Measurements from ENCODE around the gene SOX30.

Gene SOX30

GRCh38 chr5:157607371-157608161 is 44.7 kb downstream of the SOX30 start:
- DNase-seq: no peak

- DNase-seq: no peak
These were observed 46.2 kb downstream of the SOX30 start for GRCh38 chr5:157606046-157606445.

- DNase-seq: no peak
These were observed 48.7 kb downstream of the SOX30 start for GRCh38 chr5:157603333-157604190.

- no peak for DNase-seq
These were observed 49.7 kb downstream of the SOX30 start for GRCh38 chr5:157602505-157602904.

- no peak for DNase-seq
These were observed 52.0 kb downstream of the SOX30 start for GRCh38 chr5:157600252-157600651.

- DNase-seq: no peak
These were observed 52.7 kb downstream of the SOX30 start for GRCh38 chr5:157599565-157599964.

GRCh38 chr5:157598350-157598936 is 53.8 kb downstream of the SOX30 start:
- no peak for DNase-seq

GRCh38 chr5:157597277-157597676 is 55.0 kb downstream of the SOX30 start:
- no peak for DNase-seq

- no peak for DNase-seq
These were observed 55.8 kb downstream of the SOX30 start for GRCh38 chr5:157596487-157596886.

GRCh38 chr5:157594675-157595459 is 57.4 kb downstream of the SOX30 start:
- DNase-seq: no peak

- DNase-seq: no peak
These were observed 58.0 kb downstream of the SOX30 start for GRCh38 chr5:157594257-157594656.

GRCh38 chr5:157593052-157593757 is 59.0 kb downstream of the SOX30 start:
- no peak for DNase-seq

- DNase-seq: no peak
These were observed 59.6 kb downstream of the SOX30 start for GRCh38 chr5:157592594-157592993.

- no peak for DNase-seq
These were observed 61.8 kb downstream of the SOX30 start for GRCh38 chr5:157590478-157590877.

- DNase-seq: no peak
These were observed 67.6 kb downstream of the SOX30 start for GRCh38 chr5:157584628-157585027.

GRCh38 chr5:157582731-157583620 is 69.3 kb downstream of the SOX30 start:
- no peak for DNase-seq

- DNase-seq: no peak
These were observed 70.3 kb downstream of the SOX30 start for GRCh38 chr5:157581901-157582300.

- DNase-seq: no peak
These were observed 74.0 kb downstream of the SOX30 start for GRCh38 chr5:157578079-157578780.

- no peak for DNase-seq
These were observed 75.6 kb downstream of the SOX30 start for GRCh38 chr5:157576678-157577077.

All from NCI-H1694 (cell line).